Heart left ventricle (tissue), 13 donors: ENCODE results near the gene GYG1.

Experiments
- CTCF ChIP-seq, 12 donors: fragments of 200-600 bp; sonication (generic) in 4 of 12; IDR thresholded peaks; one replicate each; pipeline versions ENCODE4 v1.5.0 to v1.8.0; 2018 to 2022; ENCODE audit warnings: antibody characterized with exemption in 12 of 12, mild to moderate bottlenecking in 5 of 12
- POLR2A ChIP-seq, 2 donors: fragments of 450-650 bp; IDR thresholded peaks; one replicate each; pipeline ENCODE4 v1.6.1; 2017; ENCODE audit warnings: antibody characterized with exemption in 2 of 2, mild to moderate bottlenecking in 2 of 2, moderate library complexity in 2 of 2
- donor health status: ischemic (EF 13 %, LVEDD 7.1; RV severe dilation, severe dysfunction).
- donor health status: DM: no; HTN: yes; CAD: no.
- donor health status: DM: no; HTN: no; CAD: no.
- donor health status: ischemic (EF 25% LVEDD 6.9; RV normal size, moderate dysfunction).
- donor health status: ischemic (EF 25% LVEDD 5.7; RV mildly dilated, moderate dysfunction).
- donor health status: ischemic (EF 35%, LVEDD 5.7; RV mildly dilated, moderate dysfunction).
- donor health status: nonischemic (EF 11% LVEDD 7.7; RV severe dilation, severe dysfunction).
- donor health status: DM: yes; HTN: yes; CAD: no.
- donor health status: PGD.
- donor health status: ischemic (EF 29% LVEDD 5.4; RV normal size, mild dysfunction).
- donor health status: nonischemic (EF 23%, LVEDD 6.1; RV moderate dilation, normal function).

GRCh38 chr3:149005416-149005815 lies 14.1 kb downstream of the GYG1 start:
- TF ChIP-seq CTCF (IDR thresholded peaks at IDR 0.05) (no peak), POLR2A (IDR thresholded peaks at IDR 0.05) (no peak)
